ENCODE results near the gene MALRD1.

GRCh38 chr10:19431622-19432351, 383.2 kb downstream of the MALRD1 start:
- TF ChIP-seq CTCF (conservative IDR thresholded peaks at IDR 0.05; ENCODE audit: low read depth, low read length): no peak
- no peak for TF ChIP-seq EZH2 (IDR thresholded peaks at IDR 0.05; ENCODE audit: borderline replicate concordance, low read depth, low read length, poor library complexity, severe bottlenecking)

Measured in A673 (cell line).